Sigmoid colon (tissue), 4 donors: ENCODE results near the gene FAM240B.

Experiments
- EP300 ChIP-seq, 4 donors: sonication (generic); formaldehyde crosslinking; IDR thresholded peaks; one replicate each; pipeline ENCODE4 v1.6.1; 2017; ENCODE audit warnings: antibody characterized with exemption in 4 of 4
- POLR2A ChIP-seq, 2 donors: fragments of 450-650 bp; IDR thresholded peaks; one replicate each; pipeline ENCODE4 v1.6.1; 2016; ENCODE audit warnings: antibody characterized with exemption in 2 of 2, mild to moderate bottlenecking in 2 of 2, moderate library complexity in 2 of 2
- TF ChIP-seq, protein P1 (sequence below), 4 experiments: fragments of 450-650 bp in 3 of 4; fragments of 200-600 bp in 1 of 4; IDR thresholded peaks; one replicate each; pipeline ENCODE4 v1.5.1; 2016 to 2019; ENCODE audit warnings: antibody characterized with exemption in 4 of 4, mild to moderate bottlenecking in 3 of 4, moderate library complexity in 2 of 4

DNA sequence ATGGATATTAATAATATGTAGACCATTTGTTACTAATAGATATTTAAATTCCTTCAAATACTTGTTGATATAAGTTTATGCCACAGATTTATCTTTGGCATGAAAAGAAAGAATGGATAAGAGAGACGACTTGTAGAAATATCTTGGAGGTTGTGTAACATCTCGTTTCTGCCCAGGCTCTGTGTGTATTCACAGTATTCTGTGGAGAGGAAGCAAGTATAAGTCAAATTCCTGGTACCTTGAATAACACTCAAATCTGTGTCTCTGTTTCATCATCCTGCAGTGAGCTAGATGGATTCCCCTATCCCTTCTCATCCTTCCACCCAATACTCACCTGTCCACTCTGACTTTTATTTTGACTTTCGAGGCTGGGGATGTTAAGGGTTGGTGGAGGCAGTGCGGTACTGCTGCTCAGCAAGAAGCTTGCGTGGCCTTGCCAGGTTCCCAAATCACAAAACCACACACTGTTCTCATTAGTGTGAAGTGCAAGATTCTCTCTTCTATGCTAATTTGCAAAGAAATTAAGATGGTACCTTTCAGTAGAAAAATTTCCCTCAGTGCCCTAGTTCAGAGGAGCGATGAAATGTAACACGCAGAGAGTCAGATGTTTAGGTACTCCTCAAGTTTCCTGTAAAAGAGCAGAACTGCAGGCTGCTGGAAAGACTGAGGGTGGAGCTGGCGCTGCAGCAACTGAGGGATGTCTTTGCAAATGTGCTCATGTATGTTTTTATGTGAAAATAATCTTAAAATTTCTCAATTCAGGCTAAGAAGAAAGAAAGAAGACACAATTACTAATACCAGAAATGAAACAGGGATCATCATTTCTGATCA, 57.0 kb downstream of the FAM240B start:
- TF ChIP-seq, protein P1, sequence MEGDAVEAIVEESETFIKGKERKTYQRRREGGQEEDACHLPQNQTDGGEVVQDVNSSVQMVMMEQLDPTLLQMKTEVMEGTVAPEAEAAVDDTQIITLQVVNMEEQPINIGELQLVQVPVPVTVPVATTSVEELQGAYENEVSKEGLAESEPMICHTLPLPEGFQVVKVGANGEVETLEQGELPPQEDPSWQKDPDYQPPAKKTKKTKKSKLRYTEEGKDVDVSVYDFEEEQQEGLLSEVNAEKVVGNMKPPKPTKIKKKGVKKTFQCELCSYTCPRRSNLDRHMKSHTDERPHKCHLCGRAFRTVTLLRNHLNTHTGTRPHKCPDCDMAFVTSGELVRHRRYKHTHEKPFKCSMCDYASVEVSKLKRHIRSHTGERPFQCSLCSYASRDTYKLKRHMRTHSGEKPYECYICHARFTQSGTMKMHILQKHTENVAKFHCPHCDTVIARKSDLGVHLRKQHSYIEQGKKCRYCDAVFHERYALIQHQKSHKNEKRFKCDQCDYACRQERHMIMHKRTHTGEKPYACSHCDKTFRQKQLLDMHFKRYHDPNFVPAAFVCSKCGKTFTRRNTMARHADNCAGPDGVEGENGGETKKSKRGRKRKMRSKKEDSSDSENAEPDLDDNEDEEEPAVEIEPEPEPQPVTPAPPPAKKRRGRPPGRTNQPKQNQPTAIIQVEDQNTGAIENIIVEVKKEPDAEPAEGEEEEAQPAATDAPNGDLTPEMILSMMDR (IDR thresholded peaks at IDR 0.05) = no peak
- TF ChIP-seq POLR2A (IDR thresholded peaks at IDR 0.05) (no peak), EP300 (IDR thresholded peaks at IDR 0.05) (no peak)
